ENCODE data around the gene STK35.

DNA sequence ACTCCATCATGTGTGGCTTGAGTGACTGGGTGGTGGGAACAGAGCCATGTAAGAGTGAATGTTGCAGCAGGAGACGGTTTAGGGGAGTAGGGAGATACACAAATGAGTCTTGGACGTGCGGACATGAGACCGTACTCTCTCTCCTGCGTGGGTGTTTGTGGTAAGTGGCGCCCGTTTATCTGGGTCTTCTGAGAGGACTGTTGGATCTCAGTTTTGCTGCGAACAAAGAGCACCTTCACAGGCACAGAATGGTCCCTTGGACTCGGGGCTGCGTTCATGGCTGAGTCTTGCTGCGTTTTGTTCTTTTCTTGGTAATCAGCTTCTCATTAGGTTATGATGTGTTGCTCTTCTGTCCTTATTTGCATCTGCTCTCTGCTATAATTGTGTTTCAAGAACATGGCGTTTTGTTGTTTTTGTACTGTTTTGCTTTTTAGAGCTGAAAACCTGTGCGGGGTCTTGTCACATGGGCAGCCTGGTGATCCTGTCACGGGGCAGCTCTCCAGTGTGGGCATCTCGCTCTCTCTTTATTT is 28.5 kb downstream of the STK35 start:
- TF ChIP-seq, protein P1, sequence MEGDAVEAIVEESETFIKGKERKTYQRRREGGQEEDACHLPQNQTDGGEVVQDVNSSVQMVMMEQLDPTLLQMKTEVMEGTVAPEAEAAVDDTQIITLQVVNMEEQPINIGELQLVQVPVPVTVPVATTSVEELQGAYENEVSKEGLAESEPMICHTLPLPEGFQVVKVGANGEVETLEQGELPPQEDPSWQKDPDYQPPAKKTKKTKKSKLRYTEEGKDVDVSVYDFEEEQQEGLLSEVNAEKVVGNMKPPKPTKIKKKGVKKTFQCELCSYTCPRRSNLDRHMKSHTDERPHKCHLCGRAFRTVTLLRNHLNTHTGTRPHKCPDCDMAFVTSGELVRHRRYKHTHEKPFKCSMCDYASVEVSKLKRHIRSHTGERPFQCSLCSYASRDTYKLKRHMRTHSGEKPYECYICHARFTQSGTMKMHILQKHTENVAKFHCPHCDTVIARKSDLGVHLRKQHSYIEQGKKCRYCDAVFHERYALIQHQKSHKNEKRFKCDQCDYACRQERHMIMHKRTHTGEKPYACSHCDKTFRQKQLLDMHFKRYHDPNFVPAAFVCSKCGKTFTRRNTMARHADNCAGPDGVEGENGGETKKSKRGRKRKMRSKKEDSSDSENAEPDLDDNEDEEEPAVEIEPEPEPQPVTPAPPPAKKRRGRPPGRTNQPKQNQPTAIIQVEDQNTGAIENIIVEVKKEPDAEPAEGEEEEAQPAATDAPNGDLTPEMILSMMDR (IDR thresholded peaks at IDR 0.05; ENCODE audit: poor library complexity, severe bottlenecking) = no peak
- no peak for TF ChIP-seq SMC3 (conservative IDR thresholded peaks at IDR 0.05; ENCODE audit: poor library complexity)
- TF ChIP-seq EZH2 (IDR thresholded peaks at IDR 0.05; ENCODE audit: borderline replicate concordance, insufficient read depth, low read length, poor library complexity, severe bottlenecking) = no peak
- no peak for TF ChIP-seq TAF1 (IDR thresholded peaks at IDR 0.05; ENCODE audit: low read depth)
- no peak for TF ChIP-seq POLR2AphosphoS5 (IDR thresholded peaks at IDR 0.05)
- no peak for TF ChIP-seq EP300 (conservative IDR thresholded peaks at IDR 0.05; ENCODE audit: poor library complexity, severe bottlenecking)

All from neural cell (in vitro differentiated cells).